ENCODE measurements around the gene HSD17B13. TPM values are rescaled to one million over a fixed set of nuclear protein-coding genes. Genes with fewer than 3 reads are reported as not detected.

Gene HSD17B13
- total RNA-seq, 1 experiment from 2014 or later, result 0.13 TPM

- intact Hi-C loops (cut with micrococcal nuclease; ENCODE audit: unreplicated experiment) (no loop called here), in situ Hi-C loops (cut with HindIII; ENCODE audit: low pct_unique_long_range_greater_than_20kb, low sequenced_read_pairs) (no loop called here)
- Histone ChIP-seq H3K4me1 (ENCODE audit: control insufficient read depth, insufficient read depth, low read length) (no peaks in the 10 kb centered on the region), H3K27me3 (ENCODE audit: control insufficient read depth, insufficient read depth, low read length) (no peaks in the 10 kb centered on the region), H3K36me3 (ENCODE audit: control insufficient read depth, insufficient read depth, low read length) (peaks cover 6% of the 10 kb centered on the region; the same call in 1 of the 2 replicates), H3K27ac (ENCODE audit: low read length) (no peak overlapping the region), H3K4me3 (ENCODE audit: low read depth in 2 of 2, low read length in 2 of 2) (no peak overlapping the region), H3K9me3 (ENCODE audit: control insufficient read depth, insufficient read depth, low read depth, low read length) (no peaks in the 10 kb centered on the region)
- POLR2A ChIA-PET, result no interaction called here
- no peak for DNase-seq (ENCODE audit: low read depth, low spot score)
- TSS peak; percentile 41 for BruUV-seq (replicated peaks)
- ATAC-seq, result no peak
- CTCF ChIA-PET, result interaction anchor here (0.7 kb wide), 2 partner anchors 113 to 619 kb away, joined by 3 to 5 read pairs; no protein-coding TSS in a partner anchor
- TF ChIP-seq CTCF (IDR thresholded peaks at IDR 0.05) (no peak), REST (IDR thresholded peaks at IDR 0.05; ENCODE audit: insufficient read depth in 1 of 2, low read depth in 2 of 2, low read length in 1 of 2) (no peak), TCF7L2 (IDR thresholded peaks at IDR 0.05; ENCODE audit: low read depth, low read length) (no peak), SIN3A (IDR thresholded peaks at IDR 0.05; ENCODE audit: borderline replicate concordance, insufficient read depth, low read depth, low read length) (no peak), POLR2AphosphoS5 (IDR thresholded peaks at IDR 0.05; ENCODE audit: low read depth, low read length) (no peak)
These were observed 31.8 kb upstream of the HSD17B13 start for GRCh38 chr4:87354168-87355102.

GRCh38 chr4:87353592-87353991 lies 30.9 kb upstream of the HSD17B13 start:
- CTCF ChIA-PET, result interaction anchor here (0.7 kb wide), 1 partner anchor 620 kb away, joined by 3 read pairs; no protein-coding TSS in a partner anchor
- intact Hi-C loops (cut with micrococcal nuclease; ENCODE audit: unreplicated experiment), result no loop called here
- ATAC-seq, result no peak

More at GRCh38 chr4:87353592-87353991, 30.9 kb upstream of the HSD17B13 start:
- POLR2A ChIA-PET, result no interaction called here
- in situ Hi-C loops (cut with HindIII; ENCODE audit: low pct_unique_long_range_greater_than_20kb, low sequenced_read_pairs), result no loop called here
- Histone ChIP-seq H3K4me3 (ENCODE audit: low read depth in 2 of 2, low read length in 2 of 2) (no peak overlapping the region), H3K36me3 (ENCODE audit: control insufficient read depth, insufficient read depth, low read length) (peaks cover 6% of the 10 kb centered on the region; the same call in 1 of the 2 replicates), H3K27me3 (ENCODE audit: control insufficient read depth, insufficient read depth, low read length) (no peaks in the 10 kb centered on the region), H3K9me3 (ENCODE audit: control insufficient read depth, insufficient read depth, low read depth, low read length) (no peaks in the 10 kb centered on the region), H3K4me1 (ENCODE audit: control insufficient read depth, insufficient read depth, low read length) (no peaks in the 10 kb centered on the region), H3K27ac (ENCODE audit: low read length) (no peak overlapping the region)
- DNase-seq (ENCODE audit: low read depth, low spot score), result no peak
- no peak for TF ChIP-seq REST (IDR thresholded peaks at IDR 0.05; ENCODE audit: insufficient read depth in 1 of 2, low read depth in 2 of 2, low read length in 1 of 2)
- peak; percentile 30; the same call in 1 of the 2 replicates for TF ChIP-seq CTCF (IDR thresholded peaks at IDR 0.05)
- TSS peak; percentile 38 for BruUV-seq (replicated peaks)
